IMR-90 (cell line): ENCODE measurements around the gene MRFAP1L1. TPM values are rescaled to one million over a fixed set of nuclear protein-coding genes. Genes with fewer than 3 reads are reported as not detected.

Source experiments
- ATAC-seq: fragments of 200-7000 bp; cut with Tn5 transposase; 2 replicates; pipeline ENCODE4 v1.9.1; 2020; ENCODE audit warnings: low read depth, mild to moderate bottlenecking, moderate library complexity
- BruUV-seq: library from RNA; stranded (reverse); fragments of 400-500 nt; replicated peaks from 2 replicates; lab custom pipeline; 2021; lab: Mats Ljungman, UMichigan
- CTCF ChIA-PET: fragments of 300-600 bp; formaldehyde crosslinking; extraction: SDS; loops from one replicate; lab custom pipeline; 2021; ENCODE audit warnings: antibody characterized with exemption; lab: Yijun Ruan, JAX
- POLR2A ChIA-PET: fragments of 300-600 bp; sonication (Branson Sonifier 250); formaldehyde crosslinking; loops from one replicate; lab custom pipeline; 2022; ENCODE audit warnings: antibody characterized with exemption; ENCODE audit not compliant: unreplicated experiment; lab: Charles Lee
- DNase-seq: peaks from one replicate; pipeline ENCODE4 v3.0.0; 2013
- H2AFZ ChIP-seq: replicated peaks from 2 replicates; pipeline ENCODE3; 2013; ENCODE audit warnings: low read length, mild to moderate bottlenecking; ENCODE audit not compliant: poor library complexity
- H2AK5ac ChIP-seq: 2 replicates; pipeline ENCODE4 v1.6.1; 2013; ENCODE audit warnings: low read depth, low read length, inconsistent platforms
- H2AK9ac ChIP-seq: replicated peaks from 2 replicates; pipeline ENCODE3; 2013; ENCODE audit warnings: mild to moderate bottlenecking, low read depth, low read length, moderate library complexity; ENCODE audit not compliant: poor library complexity
- H2BK120ac ChIP-seq: 2 replicates; pipeline ENCODE4 v1.6.1; 2013; ENCODE audit warnings: low read depth, low read length, inconsistent platforms
- H2BK15ac ChIP-seq: 3 replicates; pipeline ENCODE4 v1.6.1; 2013; ENCODE audit warnings: low read depth, low read length, inconsistent platforms
- H2BK20ac ChIP-seq: 2 replicates; pipeline ENCODE4 v1.6.1; 2013; ENCODE audit warnings: low read depth, mild to moderate bottlenecking, inconsistent platforms, low read length, moderate library complexity
- H2BK5ac ChIP-seq: 2 replicates; pipeline ENCODE4 v1.6.1; 2013; ENCODE audit warnings: mild to moderate bottlenecking, low read depth, low read length, inconsistent platforms; ENCODE audit not compliant: poor library complexity, severe bottlenecking
- H3K14ac ChIP-seq: replicated peaks from 2 replicates; pipeline ENCODE4 v1.6.1; 2013; ENCODE audit warnings: low read depth, low read length, inconsistent platforms
- H3K18ac ChIP-seq: 2 replicates; pipeline ENCODE4 v1.6.1; 2013; ENCODE audit warnings: low read depth, low read length, control low read depth
- H3K23ac ChIP-seq: 2 replicates; pipeline ENCODE4 v1.6.1; 2013; ENCODE audit warnings: low read depth, low read length, inconsistent platforms
- H3K27ac ChIP-seq: 2 replicates; pipeline ENCODE4 v1.5.1; 2013; ENCODE audit warnings: mild to moderate bottlenecking, control low read depth, low read length; ENCODE audit not compliant: insufficient read depth
- H3K27me3 ChIP-seq: 2 replicates; pipeline ENCODE4 v1.6.1; 2013; ENCODE audit warnings: low read length; ENCODE audit not compliant: control insufficient read depth, insufficient read depth
- H3K36me3 ChIP-seq: 2 replicates; pipeline ENCODE4 v1.6.1; 2013; ENCODE audit warnings: low read length, mixed read lengths; ENCODE audit not compliant: control insufficient read depth, insufficient read depth
- H3K4ac ChIP-seq: 2 replicates; pipeline ENCODE4 v1.6.1; 2013; ENCODE audit warnings: low read depth, low read length, inconsistent platforms
- H3K4me1 ChIP-seq: 2 replicates; pipeline ENCODE4 v1.6.1; 2013; ENCODE audit warnings: low read length, mixed read lengths; ENCODE audit not compliant: control insufficient read depth, insufficient read depth
- H3K4me2 ChIP-seq: 2 replicates; pipeline ENCODE4 v1.6.1; 2013; ENCODE audit warnings: low read depth, mild to moderate bottlenecking, control low read depth, low read length, moderate library complexity
- H3K4me3 ChIP-seq: 2 replicates; pipeline ENCODE4 v1.5.1; 2013; ENCODE audit warnings: low read depth, mild to moderate bottlenecking, control low read depth, low read length, moderate library complexity; ENCODE audit not compliant: insufficient read depth
- H3K56ac ChIP-seq: 2 replicates; pipeline ENCODE4 v1.6.1; 2013; ENCODE audit warnings: low read length, inconsistent platforms; ENCODE audit not compliant: insufficient read depth; ENCODE audit errors: extremely low read depth
- H3K79me1 ChIP-seq, 2 experiments: 2 replicates each; pipeline ENCODE4 v1.6.1; 2013; ENCODE audit warnings: low read length in 2 of 2, inconsistent platforms in 1 of 2, low read depth in 1 of 2
- H3K9ac ChIP-seq: 2 replicates; pipeline ENCODE4 v1.6.1; 2013; ENCODE audit warnings: low read depth, low read length, control low read depth
- H3K9me1 ChIP-seq: 2 replicates; pipeline ENCODE4 v1.6.1; 2013; ENCODE audit warnings: low read length, inconsistent platforms; ENCODE audit not compliant: insufficient read depth
- H3K9me3 ChIP-seq: 2 replicates; pipeline ENCODE4 v1.6.1; 2013; ENCODE audit warnings: low read length; ENCODE audit not compliant: control insufficient read depth, insufficient read depth
- H4K20me1 ChIP-seq: 2 replicates; pipeline ENCODE4 v1.6.1; 2013; ENCODE audit warnings: low read length, inconsistent platforms; ENCODE audit not compliant: insufficient read depth
- H4K5ac ChIP-seq: 2 replicates; pipeline ENCODE4 v1.6.1; 2013; ENCODE audit warnings: mild to moderate bottlenecking, low read depth, low read length, control low read depth
- H4K8ac ChIP-seq, 2 experiments: 2 replicates each; pipeline ENCODE4 v1.6.1; 2013; ENCODE audit warnings: low read depth in 2 of 2, low read length in 2 of 2, control low read depth in 1 of 2, inconsistent platforms in 1 of 2
- H4K91ac ChIP-seq: 2 replicates; pipeline ENCODE4 v1.6.1; 2013; ENCODE audit warnings: low read depth, low read length, inconsistent platforms; ENCODE audit not compliant: insufficient read depth
- CEBPB ChIP-seq: IDR thresholded peaks from 2 replicates; pipeline ENCODE4 v1.6.1; 2012; ENCODE audit warnings: low read depth, low read length, improper control_type of control experiment
- CTCF ChIP-seq: conservative IDR thresholded peaks from 2 replicates; pipeline ENCODE4 v1.5.1; 2012; ENCODE audit warnings: mild to moderate bottlenecking, low read depth, low read length, improper control_type of control experiment
- POLR2A ChIP-seq: IDR thresholded peaks from 2 replicates; pipeline ENCODE4 v1.6.1; 2012; ENCODE audit warnings: mild to moderate bottlenecking, low read depth, low read length
- WGBS, 2 experiments: methylation state at CpG; one replicate each; pipeline versions ENCODE4 v1.1.5 to v1.1.7; 2013; ENCODE audit warnings: missing lambda C conversion rate in 2 of 2; ENCODE audit not compliant: insufficient read length in 1 of 2; ENCODE audit errors: extremely low coverage in 2 of 2; 5-methylcytosine and 5-hydroxymethylcytosine counted together
- dilution Hi-C: fragments of 300-500 bp; cut with HindIII; formaldehyde crosslinking; loops from one replicate; pipeline ENCODE4 v1.14.3; 2018; ENCODE audit warnings: low sequenced_read_pairs; ENCODE audit not compliant: unreplicated experiment
- in situ Hi-C: fragments of 300-500 bp; cut with MboI; formaldehyde crosslinking; loops from 3 replicates; pipeline ENCODE4 v1.14.3; 2019; ENCODE audit warnings: low sequenced_read_pairs, inconsistent platforms, mixed read lengths
- intact Hi-C: fragments of 100-400 bp; cut with micrococcal nuclease; formaldehyde crosslinking; loops from 2 replicates; pipeline ENCODE4 v1.10.0; 2022
- polyA plus RNA-seq, 3 experiments: library from polyadenylated mRNA; depleted of rRNA; stranded (reverse); fragments of >200 nt; gene quantifications; 2 replicates each; pipeline ENCODE4 v1.2.3, GENCODE V29; 2012; ENCODE audit warnings: low replicate concordance in 1 of 3
- total RNA-seq: library from RNA; depleted of rRNA; stranded (reverse); fragments of >200 nt; gene quantifications from 2 replicates; pipeline ENCODE4 v1.2.3, GENCODE V29; 2012

The MRFAP1L1 gene
- total and polyA plus RNA-seq, 2 of the 4 experiments (the other 2 are of a cell fraction): 31.7 to 47.0 TPM

- H3K9me3 ChIP-seq: peaks cover 2% of the 10 kb centered on the region; the same call in 1 of the 2 replicates
- no peak overlapping the region for H4K5ac ChIP-seq
- ATAC-seq: no peak
- no peak overlapping the region for H2BK20ac ChIP-seq
- H2BK5ac ChIP-seq: no peak overlapping the region
- H3K9me1 ChIP-seq: peaks cover 11% of the 10 kb centered on the region
- H2BK120ac ChIP-seq: no peak overlapping the region
- BruUV-seq: no TSS peak
- no peak overlapping the region for H2BK15ac ChIP-seq
- peaks cover 9% of the 10 kb centered on the region for H3K4me1 ChIP-seq
- no peak overlapping the region for H4K91ac ChIP-seq
- CTCF ChIA-PET: interaction anchor here (1.9 kb wide), 1 partner anchor 8 kb away, joined by 4 read pairs; the partner anchor contains the start of gene MRFAP1L1
- H2AK9ac ChIP-seq: no peak overlapping the region
- no peak overlapping the region for H3K23ac ChIP-seq
- no peak overlapping the region for H4K8ac ChIP-seq
- peaks cover 34 to 50% of the 10 kb centered on the region in 2 experiments for H3K79me1 ChIP-seq
- H4K20me1 ChIP-seq: peaks cover 21% of the 10 kb centered on the region; the same call in 1 of the 2 replicates
- in situ Hi-C loops (no loop called here), intact Hi-C loops (no loop called here), dilution Hi-C loops (no loop called here)
- H3K56ac ChIP-seq: no peak overlapping the region
- H3K27ac ChIP-seq: no peak overlapping the region
- no peak overlapping the region for H2AK5ac ChIP-seq
- H3K4me3 ChIP-seq: no peak overlapping the region
- no peak for DNase-seq
- no peak overlapping the region for H3K18ac ChIP-seq
- H2AFZ ChIP-seq: no peak overlapping the region
- POLR2A ChIA-PET: interaction anchor here (0.6 kb wide), 1 partner anchor 61 kb away, joined by 4 read pairs; the partner anchor contains the start of gene MRFAP1
- no peak overlapping the region for H3K9ac ChIP-seq
- WGBS, 2 experiments: 91% methylated on average over 6 of the region's 13 CpGs; no CpG with 5 or more reads in 1 of the 2 experiments
- no peak overlapping the region for H3K4ac ChIP-seq
- H3K36me3 ChIP-seq: peaks cover 7% of the 10 kb centered on the region
- H3K4me2 ChIP-seq: no peak overlapping the region
- TF ChIP-seq POLR2A (no peak), CTCF (peak; percentile 17; the same call in 1 of the 2 replicates), CEBPB (no peak)
- H3K14ac ChIP-seq: no peak overlapping the region
- no peaks in the 10 kb centered on the region for H3K27me3 ChIP-seq
Observed at GRCh38 chr4:6701371-6701770, 8.3 kb downstream of the MRFAP1L1 start.
